Measurements from ENCODE around the gene HOXB3. TPM values are rescaled to one million over a fixed set of nuclear protein-coding genes. Genes with fewer than 3 reads are reported as not detected.

Gene HOXB3
- total and polyA plus RNA-seq, 8 donors = 10.4 to 114 (median 89.4) TPM

DNA sequence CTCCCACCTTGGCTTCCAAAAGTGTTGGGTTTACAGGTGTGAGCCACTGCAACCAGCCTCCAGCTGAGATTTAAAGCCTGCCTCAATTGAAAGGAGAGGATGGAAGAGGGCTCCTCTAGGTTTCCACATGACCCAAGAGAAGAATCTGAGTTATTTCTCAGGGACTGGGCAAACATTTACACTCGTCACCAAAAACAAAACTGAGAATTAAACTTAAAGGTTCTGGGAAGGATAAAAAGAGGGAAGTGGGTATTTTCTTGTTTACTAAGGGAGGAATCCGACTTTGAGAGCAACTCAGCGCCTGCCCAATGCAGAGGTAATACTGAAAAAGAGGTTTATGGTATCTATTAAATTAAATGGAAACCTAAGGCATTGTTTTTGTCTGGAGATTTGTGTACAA lies 72.6 kb downstream of the HOXB3 start:
- peaks cover 5 to 82% of the 10 kb centered on the region in 2 donors for H3K27me3 ChIP-seq
- ATAC-seq = no peak
- DNase-seq = no peak
- no peak overlapping the region for H3K27ac ChIP-seq
- H3K4me1 ChIP-seq = peaks cover 0 to 7% of the 10 kb centered on the region in 2 donors
- no peaks in the 10 kb centered on the region for H3K9me3 ChIP-seq
- TF ChIP-seq, protein P1, sequence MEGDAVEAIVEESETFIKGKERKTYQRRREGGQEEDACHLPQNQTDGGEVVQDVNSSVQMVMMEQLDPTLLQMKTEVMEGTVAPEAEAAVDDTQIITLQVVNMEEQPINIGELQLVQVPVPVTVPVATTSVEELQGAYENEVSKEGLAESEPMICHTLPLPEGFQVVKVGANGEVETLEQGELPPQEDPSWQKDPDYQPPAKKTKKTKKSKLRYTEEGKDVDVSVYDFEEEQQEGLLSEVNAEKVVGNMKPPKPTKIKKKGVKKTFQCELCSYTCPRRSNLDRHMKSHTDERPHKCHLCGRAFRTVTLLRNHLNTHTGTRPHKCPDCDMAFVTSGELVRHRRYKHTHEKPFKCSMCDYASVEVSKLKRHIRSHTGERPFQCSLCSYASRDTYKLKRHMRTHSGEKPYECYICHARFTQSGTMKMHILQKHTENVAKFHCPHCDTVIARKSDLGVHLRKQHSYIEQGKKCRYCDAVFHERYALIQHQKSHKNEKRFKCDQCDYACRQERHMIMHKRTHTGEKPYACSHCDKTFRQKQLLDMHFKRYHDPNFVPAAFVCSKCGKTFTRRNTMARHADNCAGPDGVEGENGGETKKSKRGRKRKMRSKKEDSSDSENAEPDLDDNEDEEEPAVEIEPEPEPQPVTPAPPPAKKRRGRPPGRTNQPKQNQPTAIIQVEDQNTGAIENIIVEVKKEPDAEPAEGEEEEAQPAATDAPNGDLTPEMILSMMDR (IDR thresholded peaks at IDR 0.05) = no peak
- no peak overlapping the region for H3K4me3 ChIP-seq
- H3K36me3 ChIP-seq = no peaks in the 10 kb centered on the region
- intact Hi-C loops (cut with DNase I) = no loop called here

DNA sequence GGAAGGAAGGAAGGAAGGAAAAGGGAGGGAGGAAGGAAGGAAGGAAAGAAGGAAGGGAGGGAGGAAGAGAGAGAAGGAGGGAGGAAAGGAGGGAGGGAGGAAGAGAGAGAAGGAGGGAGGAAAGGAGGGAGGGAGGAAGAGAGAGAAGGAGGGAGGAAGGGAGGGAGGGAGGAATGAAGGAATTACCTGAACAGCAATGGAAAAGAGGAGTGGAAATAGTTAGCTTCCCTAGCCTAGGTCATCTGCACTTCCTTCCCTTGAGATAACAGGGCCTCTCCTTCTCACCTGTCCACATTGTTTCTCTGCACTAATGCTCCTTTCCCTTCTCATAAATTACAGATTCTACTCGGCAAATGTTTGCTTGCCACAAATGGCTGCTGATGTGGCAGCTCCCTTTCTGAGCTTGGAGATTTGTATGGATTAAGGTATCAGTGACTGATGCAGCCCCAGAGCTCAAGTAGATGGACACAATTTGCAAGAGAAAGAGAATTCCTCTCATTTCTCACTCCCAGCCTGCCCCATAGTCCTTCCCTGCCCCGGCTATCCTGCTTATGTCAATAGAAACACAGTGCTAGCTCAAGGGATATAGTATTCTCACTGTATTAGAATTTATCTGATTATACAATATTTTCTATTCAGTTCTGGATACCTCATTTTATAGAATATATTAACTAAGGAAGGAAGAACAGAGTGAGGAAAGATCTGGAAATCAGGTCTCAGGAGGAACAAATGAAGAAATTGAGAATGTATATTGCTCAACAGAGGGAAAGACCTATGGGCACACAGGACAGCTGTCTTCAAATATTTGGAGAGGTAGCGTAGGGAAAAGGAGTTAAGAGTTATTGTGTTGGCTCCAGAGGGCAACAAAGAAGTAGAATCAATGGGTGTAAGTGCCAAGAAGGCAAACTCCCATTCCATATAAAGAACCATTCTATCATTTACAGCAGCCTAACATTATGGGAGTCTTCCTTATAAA lies 73.8 kb downstream of the HOXB3 start:
- no peak for DNase-seq
- Histone ChIP-seq H3K4me3 (no peak overlapping the region), H3K27me3 (peaks cover 5 to 73% of the 10 kb centered on the region in 2 donors), H3K4me1 (peaks cover 0 to 7% of the 10 kb centered on the region in 2 donors), H3K9me3 (no peaks in the 10 kb centered on the region), H3K27ac (no peak overlapping the region), H3K36me3 (no peaks in the 10 kb centered on the region)
- no peak for ATAC-seq
- intact Hi-C loops (cut with DNase I) = no loop called here
- TF ChIP-seq, protein P1 (IDR thresholded peaks at IDR 0.05) = no peak

DNA sequence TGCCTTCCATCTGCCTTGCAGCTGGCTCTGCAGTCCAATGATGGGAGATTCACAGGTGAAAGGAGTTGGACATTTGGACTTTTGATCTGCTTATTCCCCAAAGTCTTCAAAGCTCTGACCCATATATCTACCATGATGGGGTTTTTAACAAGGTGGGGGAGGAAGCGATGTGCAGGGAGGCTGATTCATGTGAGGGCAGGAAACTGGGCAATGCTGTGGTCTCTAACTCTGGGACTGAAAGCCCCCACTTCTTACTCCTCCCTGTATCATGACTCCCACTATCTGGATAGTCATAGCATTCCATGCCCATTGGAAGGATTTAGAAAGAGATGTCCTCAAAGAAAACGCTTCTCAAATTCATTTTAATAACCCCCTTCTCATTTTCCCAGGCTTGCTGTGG lies 75.6 kb downstream of the HOXB3 start:
- Histone ChIP-seq H3K27ac (no peak overlapping the region), H3K4me3 (no peak overlapping the region), H3K9me3 (no peaks in the 10 kb centered on the region), H3K27me3 (peaks cover 5 to 57% of the 10 kb centered on the region in 2 donors), H3K36me3 (no peaks in the 10 kb centered on the region), H3K4me1 (peaks cover 0 to 7% of the 10 kb centered on the region in 2 donors)
- TF ChIP-seq, protein P1 (IDR thresholded peaks at IDR 0.05) = no peak
- DNase-seq (no peak), ATAC-seq (no peak)
- intact Hi-C loops (cut with DNase I) = no loop called here

- TF ChIP-seq, protein P1 (IDR thresholded peaks at IDR 0.05) = no peak
- Histone ChIP-seq H3K27ac (no peak overlapping the region), H3K4me1 (peaks cover 0 to 7% of the 10 kb centered on the region in 2 donors), H3K4me3 (no peak overlapping the region), H3K9me3 (no peaks in the 10 kb centered on the region), H3K36me3 (no peaks in the 10 kb centered on the region), H3K27me3 (peaks cover 5 to 54% of the 10 kb centered on the region in 2 donors)
- no peak for DNase-seq
- intact Hi-C loops (cut with DNase I) = no loop called here
- no peak for ATAC-seq
Measured at GRCh38 chr17:48513666-48514455, 76.2 kb downstream of the HOXB3 start.

DNA sequence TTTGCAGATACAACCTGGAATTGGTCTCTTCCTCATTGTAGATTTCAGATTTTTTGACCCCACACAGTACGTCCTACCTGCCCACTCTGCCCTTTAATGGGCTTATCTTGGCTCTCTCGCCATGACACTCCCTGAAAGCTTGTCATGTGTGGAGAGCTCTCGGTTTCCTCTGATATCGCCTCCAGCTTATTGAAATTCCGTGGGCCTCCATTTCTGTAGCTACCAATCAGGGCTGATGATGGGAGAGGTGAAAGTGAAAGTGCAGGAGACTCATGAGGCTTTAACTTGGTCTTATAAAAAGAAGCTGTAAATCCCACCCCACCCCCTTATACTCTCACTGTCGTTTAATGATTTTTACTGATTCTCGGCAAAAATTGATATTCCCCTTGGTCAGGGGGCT lies 76.9 kb downstream of the HOXB3 start:
- ATAC-seq (no peak), DNase-seq (no peak)
- no peak overlapping the region for H3K4me3 ChIP-seq
- no peaks in the 10 kb centered on the region for H3K36me3 ChIP-seq
- TF ChIP-seq, protein P1 (IDR thresholded peaks at IDR 0.05) = no peak
- H3K27me3 ChIP-seq = peaks cover 5 to 56% of the 10 kb centered on the region in 2 donors
- H3K4me1 ChIP-seq = peaks cover 0 to 7% of the 10 kb centered on the region in 2 donors
- intact Hi-C loops (cut with DNase I) = no loop called here
- H3K9me3 ChIP-seq = no peaks in the 10 kb centered on the region
- no peak overlapping the region for H3K27ac ChIP-seq
